Hepatocyte (in vitro differentiated cells): ENCODE results near the gene CCL4L2.
"Not testable (repeated sequence)": the region's sequence is repeated elsewhere in the genome, so short reads cannot be mapped to it uniquely, and the experiment has no call there.

ENCODE experiments used
- EZH2phosphoT487 ChIP-seq: fragments of 200-600 bp; sonication (generic); IDR thresholded peaks from one replicate; pipeline ENCODE4 v1.6.1; 2018; ENCODE audit warnings: antibody characterized with exemption, mild to moderate bottlenecking, low read depth, moderate library complexity; ENCODE audit not compliant: unreplicated experiment, severe bottlenecking
- TF ChIP-seq, protein P1 (sequence below): fragments of 200-600 bp; sonication (generic); IDR thresholded peaks from 2 replicates; pipeline ENCODE4 v1.5.1; 2016; ENCODE audit warnings: antibody characterized with exemption, mild to moderate bottlenecking; ENCODE audit not compliant: poor library complexity

DNA sequence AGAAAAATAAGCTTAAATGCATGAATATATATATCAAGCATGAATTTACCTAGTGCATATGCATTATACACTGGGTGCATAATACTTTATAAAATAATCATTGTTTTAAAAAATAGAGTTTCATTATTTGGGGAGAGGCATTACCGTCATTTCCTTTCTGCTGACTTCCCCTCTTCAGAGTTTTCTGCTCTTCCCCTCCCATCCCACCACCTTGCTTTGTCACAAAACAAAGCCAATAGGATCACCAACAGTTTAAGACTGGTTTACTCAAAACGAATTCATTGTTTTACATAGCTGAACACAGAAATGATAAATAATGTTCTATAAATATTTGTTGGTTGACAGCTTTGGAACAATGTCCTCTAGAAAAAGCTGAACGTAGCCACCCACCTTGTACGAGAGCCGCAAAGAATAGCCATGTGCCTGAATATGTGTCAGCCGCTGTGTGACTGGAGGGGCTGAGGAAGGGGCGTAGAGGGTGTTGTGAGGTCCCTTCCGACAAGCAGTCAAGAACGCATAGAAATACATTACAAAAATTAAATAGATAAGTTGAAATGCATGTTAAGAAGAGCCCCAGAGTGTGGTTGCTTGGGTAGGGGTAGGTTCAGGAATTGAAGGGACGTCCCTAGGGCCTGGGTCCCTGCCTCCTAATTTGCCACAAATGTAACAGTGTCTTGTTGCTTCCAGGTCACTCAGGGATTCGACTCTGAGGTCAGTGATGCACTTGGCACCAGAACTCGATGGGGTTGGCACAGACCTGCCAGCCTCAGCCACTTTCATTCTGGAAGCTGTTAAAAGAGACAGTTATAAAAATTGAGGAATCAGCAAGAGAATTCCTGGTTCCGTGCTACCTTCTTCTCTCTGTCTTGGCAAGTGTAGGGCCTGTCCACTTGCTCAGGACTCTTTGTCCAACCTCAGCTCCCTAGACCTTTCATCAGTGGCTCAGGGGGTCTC, 23.8 kb upstream of the CCL4L2 start:
- TF ChIP-seq, protein P1, sequence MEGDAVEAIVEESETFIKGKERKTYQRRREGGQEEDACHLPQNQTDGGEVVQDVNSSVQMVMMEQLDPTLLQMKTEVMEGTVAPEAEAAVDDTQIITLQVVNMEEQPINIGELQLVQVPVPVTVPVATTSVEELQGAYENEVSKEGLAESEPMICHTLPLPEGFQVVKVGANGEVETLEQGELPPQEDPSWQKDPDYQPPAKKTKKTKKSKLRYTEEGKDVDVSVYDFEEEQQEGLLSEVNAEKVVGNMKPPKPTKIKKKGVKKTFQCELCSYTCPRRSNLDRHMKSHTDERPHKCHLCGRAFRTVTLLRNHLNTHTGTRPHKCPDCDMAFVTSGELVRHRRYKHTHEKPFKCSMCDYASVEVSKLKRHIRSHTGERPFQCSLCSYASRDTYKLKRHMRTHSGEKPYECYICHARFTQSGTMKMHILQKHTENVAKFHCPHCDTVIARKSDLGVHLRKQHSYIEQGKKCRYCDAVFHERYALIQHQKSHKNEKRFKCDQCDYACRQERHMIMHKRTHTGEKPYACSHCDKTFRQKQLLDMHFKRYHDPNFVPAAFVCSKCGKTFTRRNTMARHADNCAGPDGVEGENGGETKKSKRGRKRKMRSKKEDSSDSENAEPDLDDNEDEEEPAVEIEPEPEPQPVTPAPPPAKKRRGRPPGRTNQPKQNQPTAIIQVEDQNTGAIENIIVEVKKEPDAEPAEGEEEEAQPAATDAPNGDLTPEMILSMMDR: not testable (repeated sequence)
- not testable (repeated sequence) for TF ChIP-seq EZH2phosphoT487
